H1 (cell line): ENCODE results near the gene GLRA1.
"Not testable (repeated sequence)": the region's sequence is repeated elsewhere in the genome, so short reads cannot be mapped to it uniquely, and the experiment has no call there.

Experiments used
- EZH2 ChIP-seq: fragments of 200-600 bp; sonication (generic); IDR thresholded peaks from 2 replicates; pipeline ENCODE4 v1.7.1; 2012; ENCODE audit warnings: low read depth, mild to moderate bottlenecking, moderate library complexity, low read length, inconsistent platforms; ENCODE audit not compliant: severe bottlenecking
- NANOG ChIP-seq: IDR thresholded peaks from 2 replicates; pipeline ENCODE4 v1.6.1; 2011; ENCODE audit warnings: low read length, low read depth, mild to moderate bottlenecking, inconsistent platforms; ENCODE audit not compliant: insufficient read depth, poor library complexity, severe bottlenecking
- POLR2A ChIP-seq, 2 experiments: IDR thresholded peaks; 1 replicate in 1 of 2; 2 replicates in 1 of 2; pipeline ENCODE4 v1.6.1; 2011; ENCODE audit warnings: low read depth in 2 of 2, low read length in 2 of 2, mild to moderate bottlenecking in 2 of 2; ENCODE audit errors: control extremely low read depth in 1 of 2
- POU5F1 ChIP-seq: IDR thresholded peaks from 2 replicates; pipeline ENCODE4 v1.6.1; 2011; ENCODE audit warnings: low read depth, mild to moderate bottlenecking, low read length, moderate library complexity
- RFX5 ChIP-seq: IDR thresholded peaks from 2 replicates; pipeline ENCODE4 v1.6.1; 2011; ENCODE audit warnings: low read depth, low read length, improper control_type of control experiment, borderline replicate concordance
- RXRA ChIP-seq: IDR thresholded peaks from 2 replicates; pipeline ENCODE4 v1.6.1; 2011; ENCODE audit warnings: low read depth, mild to moderate bottlenecking, low read length, moderate library complexity; ENCODE audit not compliant: insufficient read depth
- TAF1 ChIP-seq: IDR thresholded peaks from 2 replicates; pipeline ENCODE4 v1.6.1; 2011; ENCODE audit warnings: mild to moderate bottlenecking, low read depth, low read length
- TF ChIP-seq, protein P1 (sequence below): IDR thresholded peaks from 2 replicates; pipeline ENCODE4 v1.6.1; 2011; ENCODE audit warnings: low read length, improper control_type of control experiment
- TF ChIP-seq, protein P2 (sequence below), 3 experiments: IDR thresholded peaks; 1 replicate in 2 of 3; 2 replicates in 1 of 3; pipeline versions ENCODE4 v1.5.1 to v1.6.1; 2011; ENCODE audit warnings: low read length in 3 of 3, mild to moderate bottlenecking in 3 of 3, inconsistent platforms in 2 of 3, low read depth in 1 of 3, moderate library complexity in 1 of 3; ENCODE audit not compliant: insufficient read depth in 1 of 3; ENCODE audit errors: control extremely low read depth in 1 of 3
- TF ChIP-seq, protein P3 (sequence below): IDR thresholded peaks from 2 replicates; pipeline ENCODE4 v1.6.1; 2012; ENCODE audit warnings: low read length, inconsistent platforms
- TF ChIP-seq, protein P4 (sequence below): IDR thresholded peaks from 2 replicates; pipeline ENCODE4 v1.6.1; 2012; ENCODE audit warnings: inconsistent platforms

DNA sequence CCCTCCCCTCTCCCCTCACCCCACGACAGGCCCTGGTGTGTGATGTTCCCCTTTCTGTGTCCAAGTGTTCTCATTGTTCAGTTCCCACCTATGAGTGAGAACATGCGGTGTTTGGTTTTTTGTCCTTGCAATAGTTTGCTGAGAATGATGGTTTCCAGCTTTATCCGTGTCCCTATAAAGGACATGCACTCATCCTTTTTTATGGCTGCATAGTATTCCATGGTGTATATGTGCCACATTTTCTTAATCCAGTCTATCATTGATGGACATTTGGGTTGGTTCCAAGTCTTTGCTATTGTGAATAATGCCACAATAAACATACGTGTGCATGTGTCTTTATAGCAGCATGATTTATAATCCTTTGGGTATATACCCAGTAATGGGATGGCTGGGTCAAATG, 63.8 kb downstream of the GLRA1 start:
- not testable (repeated sequence) for TF ChIP-seq TAF1; NANOG; RXRA; POLR2A (IDR thresholded peaks at IDR 0.05; ENCODE audit: control extremely low read depth in 1 of 2, low read depth in 2 of 2, low read length in 2 of 2); RFX5; EZH2; POU5F1
- TF ChIP-seq, protein P1, sequence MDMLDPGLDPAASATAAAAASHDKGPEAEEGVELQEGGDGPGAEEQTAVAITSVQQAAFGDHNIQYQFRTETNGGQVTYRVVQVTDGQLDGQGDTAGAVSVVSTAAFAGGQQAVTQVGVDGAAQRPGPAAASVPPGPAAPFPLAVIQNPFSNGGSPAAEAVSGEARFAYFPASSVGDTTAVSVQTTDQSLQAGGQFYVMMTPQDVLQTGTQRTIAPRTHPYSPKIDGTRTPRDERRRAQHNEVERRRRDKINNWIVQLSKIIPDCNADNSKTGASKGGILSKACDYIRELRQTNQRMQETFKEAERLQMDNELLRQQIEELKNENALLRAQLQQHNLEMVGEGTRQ = not testable (repeated sequence)
- TF ChIP-seq, protein P2, sequence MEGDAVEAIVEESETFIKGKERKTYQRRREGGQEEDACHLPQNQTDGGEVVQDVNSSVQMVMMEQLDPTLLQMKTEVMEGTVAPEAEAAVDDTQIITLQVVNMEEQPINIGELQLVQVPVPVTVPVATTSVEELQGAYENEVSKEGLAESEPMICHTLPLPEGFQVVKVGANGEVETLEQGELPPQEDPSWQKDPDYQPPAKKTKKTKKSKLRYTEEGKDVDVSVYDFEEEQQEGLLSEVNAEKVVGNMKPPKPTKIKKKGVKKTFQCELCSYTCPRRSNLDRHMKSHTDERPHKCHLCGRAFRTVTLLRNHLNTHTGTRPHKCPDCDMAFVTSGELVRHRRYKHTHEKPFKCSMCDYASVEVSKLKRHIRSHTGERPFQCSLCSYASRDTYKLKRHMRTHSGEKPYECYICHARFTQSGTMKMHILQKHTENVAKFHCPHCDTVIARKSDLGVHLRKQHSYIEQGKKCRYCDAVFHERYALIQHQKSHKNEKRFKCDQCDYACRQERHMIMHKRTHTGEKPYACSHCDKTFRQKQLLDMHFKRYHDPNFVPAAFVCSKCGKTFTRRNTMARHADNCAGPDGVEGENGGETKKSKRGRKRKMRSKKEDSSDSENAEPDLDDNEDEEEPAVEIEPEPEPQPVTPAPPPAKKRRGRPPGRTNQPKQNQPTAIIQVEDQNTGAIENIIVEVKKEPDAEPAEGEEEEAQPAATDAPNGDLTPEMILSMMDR (IDR thresholded peaks at IDR 0.05; ENCODE audit: control extremely low read depth in 1 of 3, insufficient read depth in 1 of 3, low read depth in 1 of 3, low read length in 3 of 3) = not testable (repeated sequence)
- TF ChIP-seq, protein P3, sequence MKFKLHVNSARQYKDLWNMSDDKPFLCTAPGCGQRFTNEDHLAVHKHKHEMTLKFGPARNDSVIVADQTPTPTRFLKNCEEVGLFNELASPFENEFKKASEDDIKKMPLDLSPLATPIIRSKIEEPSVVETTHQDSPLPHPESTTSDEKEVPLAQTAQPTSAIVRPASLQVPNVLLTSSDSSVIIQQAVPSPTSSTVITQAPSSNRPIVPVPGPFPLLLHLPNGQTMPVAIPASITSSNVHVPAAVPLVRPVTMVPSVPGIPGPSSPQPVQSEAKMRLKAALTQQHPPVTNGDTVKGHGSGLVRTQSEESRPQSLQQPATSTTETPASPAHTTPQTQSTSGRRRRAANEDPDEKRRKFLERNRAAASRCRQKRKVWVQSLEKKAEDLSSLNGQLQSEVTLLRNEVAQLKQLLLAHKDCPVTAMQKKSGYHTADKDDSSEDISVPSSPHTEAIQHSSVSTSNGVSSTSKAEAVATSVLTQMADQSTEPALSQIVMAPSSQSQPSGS = not testable (repeated sequence)
- TF ChIP-seq, protein P4, sequence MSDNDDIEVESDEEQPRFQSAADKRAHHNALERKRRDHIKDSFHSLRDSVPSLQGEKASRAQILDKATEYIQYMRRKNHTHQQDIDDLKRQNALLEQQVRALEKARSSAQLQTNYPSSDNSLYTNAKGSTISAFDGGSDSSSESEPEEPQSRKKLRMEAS = not testable (repeated sequence)
